HEK293 (cell line): Measurements from ENCODE around the gene SCN4B.

ENCODE experiments used
- KLF16 ChIP-seq: fragments of 450-650 bp; formaldehyde crosslinking; IDR thresholded peaks from 2 replicates; pipeline ENCODE4 v1.5.1; 2017; ENCODE audit warnings: missing biosample characterization, missing genetic modification characterization
- ZNF121 ChIP-seq: fragments of 450-650 bp; formaldehyde crosslinking; IDR thresholded peaks from 2 replicates; pipeline ENCODE4 v1.5.1; 2016; ENCODE audit warnings: missing biosample characterization, missing genetic modification characterization
- ZNF274 ChIP-seq, 2 experiments: fragments of 200-500 bp in 1 of 2; fragments of 450-650 bp in 1 of 2; sonication (Bioruptor generic) in 1 of 2; formaldehyde crosslinking in 1 of 2; IDR thresholded peaks; 2 replicates each; pipeline versions ENCODE4 v1.5.1 to v1.6.1; 2014 to 2016; ENCODE audit warnings: borderline replicate concordance in 1 of 2, inconsistent platforms in 1 of 2, low read length in 1 of 2, missing biosample characterization in 1 of 2, missing genetic modification characterization in 1 of 2
- TF ChIP-seq, protein P1 (sequence below): fragments of 450-650 bp; formaldehyde crosslinking; conservative IDR thresholded peaks from 2 replicates; pipeline ENCODE4 v1.5.1; 2016; ENCODE audit warnings: low read depth, missing biosample characterization, missing genetic modification characterization

GRCh38 chr11:118180300-118180703, 27.7 kb upstream of the SCN4B start:
- no peak for TF ChIP-seq ZNF274 (IDR thresholded peaks at IDR 0.05; ENCODE audit: low read length)
- no peak for TF ChIP-seq ZNF274 (tag by site-specific recombination; IDR thresholded peaks at IDR 0.05; ENCODE audit: borderline replicate concordance)
- TF ChIP-seq ZNF121 (tag by site-specific recombination), result peak; percentile 88
- TF ChIP-seq, protein P1, sequence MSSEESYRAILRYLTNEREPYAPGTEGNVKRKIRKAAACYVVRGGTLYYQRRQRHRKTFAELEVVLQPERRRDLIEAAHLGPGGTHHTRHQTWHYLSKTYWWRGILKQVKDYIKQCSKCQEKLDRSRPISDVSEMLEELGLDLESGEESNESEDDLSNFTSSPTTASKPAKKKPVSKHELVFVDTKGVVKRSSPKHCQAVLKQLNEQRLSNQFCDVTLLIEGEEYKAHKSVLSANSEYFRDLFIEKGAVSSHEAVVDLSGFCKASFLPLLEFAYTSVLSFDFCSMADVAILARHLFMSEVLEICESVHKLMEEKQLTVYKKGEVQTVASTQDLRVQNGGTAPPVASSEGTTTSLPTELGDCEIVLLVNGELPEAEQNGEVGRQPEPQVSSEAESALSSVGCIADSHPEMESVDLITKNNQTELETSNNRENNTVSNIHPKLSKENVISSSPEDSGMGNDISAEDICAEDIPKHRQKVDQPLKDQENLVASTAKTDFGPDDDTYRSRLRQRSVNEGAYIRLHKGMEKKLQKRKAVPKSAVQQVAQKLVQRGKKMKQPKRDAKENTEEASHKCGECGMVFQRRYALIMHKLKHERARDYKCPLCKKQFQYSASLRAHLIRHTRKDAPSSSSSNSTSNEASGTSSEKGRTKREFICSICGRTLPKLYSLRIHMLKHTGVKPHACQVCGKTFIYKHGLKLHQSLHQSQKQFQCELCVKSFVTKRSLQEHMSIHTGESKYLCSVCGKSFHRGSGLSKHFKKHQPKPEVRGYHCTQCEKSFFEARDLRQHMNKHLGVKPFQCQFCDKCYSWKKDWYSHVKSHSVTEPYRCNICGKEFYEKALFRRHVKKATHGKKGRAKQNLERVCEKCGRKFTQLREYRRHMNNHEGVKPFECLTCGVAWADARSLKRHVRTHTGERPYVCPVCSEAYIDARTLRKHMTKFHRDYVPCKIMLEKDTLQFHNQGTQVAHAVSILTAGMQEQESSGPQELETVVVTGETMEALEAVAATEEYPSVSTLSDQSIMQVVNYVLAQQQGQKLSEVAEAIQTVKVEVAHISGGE, result no peak
- TF ChIP-seq KLF16 (tag by site-specific recombination), result no peak
